Sciatic nerve (tissue), 2 donors: ENCODE measurements around the gene AGBL4. TPM values are rescaled to one million over a fixed set of nuclear protein-coding genes. Genes with fewer than 3 reads are reported as not detected.

Experiments used
- ATAC-seq: fragments of 200-7000 bp; cut with Tn5 transposase; one replicate; pipeline ENCODE4 v1.9.1; 2020; ENCODE audit warnings: mild to moderate bottlenecking, moderate library complexity
- DNase-seq: peaks from one replicate; pipeline ENCODE4 v3.0.0-alpha.2; 2020; ENCODE audit warnings: low spot score
- intact Hi-C: fragments of 100-400 bp; cut with DNase I; formaldehyde crosslinking; loops from one replicate; pipeline ENCODE4 v1.14.2; 2022
- total RNA-seq: library from RNA; stranded (reverse); fragmentation: NEBNext Ultra II Directional; extraction: Animal tissue kit (Norgen Biotek cat#: 25700); gene quantifications from one replicate; pipeline ENCODE4 v1.2.1, GENCODE V29; 2021
- donor health status: DM: no; HTN: no; CAD: no.
- donor health status: DM: no; HTN: no; CAD: no.

Gene AGBL4
- total RNA-seq, 1 donor from 2014 or later = 1.3 TPM

DNA sequence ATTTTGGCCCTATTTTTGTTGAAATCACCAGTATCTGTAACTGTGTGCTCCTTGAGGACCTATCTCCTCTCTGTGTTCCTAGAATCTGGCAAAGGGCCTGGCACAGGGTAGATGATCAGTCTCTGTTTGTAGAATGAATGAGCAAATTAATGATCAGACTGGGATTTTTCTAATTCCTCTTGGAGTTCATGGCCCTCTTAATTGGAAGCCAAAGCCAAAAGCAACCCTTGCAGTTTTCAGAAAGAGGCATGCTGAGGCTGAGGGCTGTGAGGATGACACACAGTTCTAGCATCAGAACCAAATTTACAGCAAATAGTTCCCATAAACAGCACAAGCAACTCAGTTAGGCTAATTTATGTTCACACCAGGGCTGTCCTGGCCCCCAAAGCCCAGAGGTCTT lies 1136.0 kb downstream of the AGBL4 start:
- DNase-seq (no peak), ATAC-seq (no peak)
- intact Hi-C loops = no loop called here

- ATAC-seq = no peak
- no peak for DNase-seq
- intact Hi-C loops = no loop called here
Observed at GRCh38 chr1:48882020-48882419, 1141.7 kb downstream of the AGBL4 start.

DNA sequence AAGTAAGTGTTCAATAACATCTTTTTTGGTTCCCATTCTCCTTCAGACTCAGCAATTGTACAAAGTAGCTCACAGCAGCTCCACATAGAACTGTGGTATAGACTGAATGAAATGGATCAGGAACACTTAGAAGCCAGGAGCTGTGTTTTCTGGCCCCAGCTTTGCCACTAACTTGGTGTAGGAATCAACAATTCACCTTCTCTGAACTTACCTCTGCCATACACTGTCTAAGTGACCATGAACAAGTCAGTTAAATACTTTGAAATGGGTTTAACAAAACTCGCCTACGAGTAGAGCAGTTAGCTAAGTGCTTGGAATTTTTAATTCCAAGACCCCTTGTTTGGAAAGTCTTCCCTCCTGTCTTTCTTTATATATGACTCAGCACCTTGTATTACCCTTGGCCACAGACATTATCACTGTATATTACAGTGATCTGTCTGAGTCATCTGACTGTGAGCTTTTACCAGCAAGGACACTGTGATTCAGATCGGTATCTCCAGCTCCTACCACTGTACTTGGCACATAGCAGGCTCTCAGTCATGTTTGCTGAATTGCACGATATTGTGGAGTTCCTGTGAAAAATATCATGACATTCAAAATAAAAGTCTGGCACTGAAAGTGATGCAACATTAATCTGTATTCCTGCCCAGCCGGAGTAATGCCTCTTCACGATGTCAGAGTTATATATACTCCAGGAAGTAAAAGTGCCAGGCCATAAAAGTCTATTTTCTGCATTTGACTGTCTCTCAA lies 1145.4 kb downstream of the AGBL4 start:
- DNase-seq (no peak), ATAC-seq (no peak)
- intact Hi-C loops = no loop called here

DNA sequence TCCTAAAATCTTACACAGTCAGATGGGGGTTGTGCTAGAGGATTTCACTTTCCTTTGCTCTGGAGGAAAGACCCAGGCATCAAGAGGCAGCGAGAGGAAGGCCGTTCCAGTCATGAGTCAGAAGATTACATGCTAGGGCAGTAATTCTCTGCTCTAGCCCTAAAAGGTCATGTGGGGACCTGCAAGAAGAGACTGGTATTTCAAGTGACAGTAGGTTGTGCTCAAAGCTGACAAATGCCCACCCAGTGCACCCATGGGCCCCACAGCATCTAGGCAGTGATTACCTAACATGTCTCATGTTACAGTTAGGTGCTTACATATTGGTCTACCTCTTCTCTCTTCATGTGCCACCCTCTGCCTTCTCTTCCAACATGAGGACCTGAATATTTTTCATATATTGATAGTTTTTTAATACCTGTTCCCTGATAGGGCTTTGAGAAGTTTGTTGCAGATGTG lies 1147.4 kb downstream of the AGBL4 start:
- no peak for ATAC-seq
- intact Hi-C loops = no loop called here

DNA sequence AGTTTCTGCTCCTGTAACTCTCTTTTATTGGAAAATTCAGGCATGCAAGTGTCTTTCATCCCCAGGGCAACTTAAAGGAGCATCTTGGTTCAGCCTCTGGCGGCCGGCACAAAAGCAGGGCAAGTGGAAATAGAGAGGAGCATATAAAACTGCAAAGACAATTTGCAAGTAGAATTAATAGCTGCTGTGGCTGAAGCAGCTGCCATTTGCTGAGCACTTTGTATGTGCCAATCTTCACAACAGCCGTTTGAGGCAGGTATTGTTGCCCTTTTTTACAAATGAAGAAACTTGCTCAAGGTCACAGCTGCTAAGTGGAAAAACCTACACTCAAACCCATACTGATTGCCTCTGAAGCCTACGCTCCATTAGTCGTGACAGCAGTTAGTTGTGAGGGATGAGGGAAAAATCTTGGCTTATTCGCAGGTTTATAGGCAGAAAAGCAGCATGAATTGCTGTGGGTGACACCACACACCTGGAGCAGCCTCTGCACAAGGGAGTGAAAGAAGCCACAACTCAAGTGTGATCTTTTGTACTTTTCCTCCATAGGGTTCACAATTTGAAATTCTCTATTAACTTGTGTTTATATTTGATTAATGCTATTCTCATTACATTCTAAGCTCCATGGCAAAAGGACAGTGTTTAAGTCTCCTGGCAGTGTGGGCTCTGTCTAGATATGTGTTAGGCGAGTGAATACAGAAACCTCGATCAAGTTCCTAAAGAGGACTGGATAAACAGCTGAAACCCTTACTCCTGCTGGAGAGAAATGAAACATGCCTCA lies 1148.0 kb downstream of the AGBL4 start:
- DNase-seq (no peak), ATAC-seq (no peak)
- intact Hi-C loops = no loop called here

More for the DNA sequence above, 1147.4 kb downstream of the AGBL4 start:
- DNase-seq = no peak

- ATAC-seq (no peak), DNase-seq (no peak)
- intact Hi-C loops = no loop called here
Observed at GRCh38 chr1:48873944-48874343, 1149.8 kb downstream of the AGBL4 start.

DNA sequence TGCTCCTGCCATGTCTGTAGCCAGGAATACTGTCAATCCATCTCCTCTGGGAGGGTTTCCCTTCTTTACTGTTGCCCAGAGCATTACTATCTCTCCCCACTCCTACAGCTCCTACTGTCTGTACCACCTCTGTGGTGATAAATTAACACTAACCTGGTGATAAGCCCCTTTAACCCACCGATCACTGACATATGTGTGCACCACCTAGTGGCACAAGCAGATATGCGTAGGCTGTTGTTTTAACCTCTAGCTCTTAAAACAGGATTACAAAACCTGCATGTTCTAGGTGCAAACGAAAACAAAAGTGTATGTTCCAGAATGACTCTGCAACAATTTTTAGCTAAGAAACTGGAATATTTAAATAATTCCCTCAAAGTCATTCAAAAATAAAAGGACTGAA lies 1153.2 kb downstream of the AGBL4 start:
- DNase-seq (no peak), ATAC-seq (no peak)
- intact Hi-C loops = no loop called here

- intact Hi-C loops = no loop called here
- DNase-seq (no peak), ATAC-seq (no peak)
Observed at GRCh38 chr1:48869116-48869893, 1154.4 kb downstream of the AGBL4 start.

- intact Hi-C loops = no loop called here
- no peak for ATAC-seq
- no peak for DNase-seq
Observed at GRCh38 chr1:48864913-48865312, 1158.8 kb downstream of the AGBL4 start.

GRCh38 chr1:48859456-48859855 lies 1164.3 kb downstream of the AGBL4 start:
- DNase-seq = no peak
- intact Hi-C loops = no loop called here
- no peak for ATAC-seq

DNA sequence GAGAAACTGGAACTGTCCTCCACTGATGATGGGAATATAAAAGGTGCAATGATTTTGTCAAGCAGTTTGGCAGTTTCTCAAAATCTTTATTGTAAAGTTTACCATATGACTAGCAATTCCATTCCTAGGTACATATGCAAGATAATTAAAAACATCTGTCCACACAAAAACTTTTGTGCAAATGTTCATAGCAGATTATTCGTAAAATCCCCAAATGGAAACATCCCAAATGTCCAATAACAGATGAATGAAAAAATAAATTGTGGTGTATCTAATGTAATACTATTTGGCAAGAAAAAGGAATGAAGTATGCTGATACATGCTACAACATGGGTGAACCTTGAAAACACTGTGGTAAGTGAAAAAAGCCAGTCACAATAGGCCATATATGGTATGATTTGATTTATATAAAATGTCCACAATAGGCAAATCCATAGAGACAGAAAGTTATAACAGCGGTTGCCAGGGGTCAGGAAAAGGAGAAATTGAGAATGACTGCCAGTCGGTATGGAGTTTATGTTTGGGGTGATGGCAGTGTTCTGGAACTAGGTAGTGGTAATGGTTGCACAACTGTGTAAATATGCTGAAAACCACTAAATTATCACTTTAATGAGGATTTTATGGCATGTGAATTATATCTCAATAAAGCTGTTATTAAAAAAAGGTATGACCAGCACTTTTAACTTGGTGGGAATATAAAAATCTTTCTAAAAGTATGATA lies 1165.4 kb downstream of the AGBL4 start:
- DNase-seq = no peak
- intact Hi-C loops = no loop called here
- no peak for ATAC-seq

DNA sequence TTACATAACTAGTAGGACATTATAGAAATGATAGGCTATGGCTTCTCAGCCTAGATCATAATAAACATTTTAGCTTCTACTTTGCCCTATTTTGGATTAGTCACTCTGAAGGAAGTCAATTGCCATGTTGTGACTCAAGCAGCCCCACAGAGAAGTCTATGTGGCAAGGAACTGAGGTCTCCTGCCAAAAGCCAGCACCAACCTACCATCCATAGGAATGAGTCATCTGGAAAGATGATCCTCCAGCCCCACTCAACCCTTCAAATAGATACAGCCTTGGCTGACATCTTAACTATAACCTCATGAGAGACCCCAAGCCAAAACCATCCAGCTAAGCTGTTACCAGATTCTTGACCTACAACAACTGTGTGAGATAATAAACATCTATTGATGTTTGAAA lies 1170.7 kb downstream of the AGBL4 start:
- ATAC-seq (no peak), DNase-seq (no peak)
- intact Hi-C loops = no loop called here

GRCh38 chr1:48851638-48852037 lies 1172.1 kb downstream of the AGBL4 start:
- DNase-seq = no peak
- no peak for ATAC-seq
- intact Hi-C loops = no loop called here

DNA sequence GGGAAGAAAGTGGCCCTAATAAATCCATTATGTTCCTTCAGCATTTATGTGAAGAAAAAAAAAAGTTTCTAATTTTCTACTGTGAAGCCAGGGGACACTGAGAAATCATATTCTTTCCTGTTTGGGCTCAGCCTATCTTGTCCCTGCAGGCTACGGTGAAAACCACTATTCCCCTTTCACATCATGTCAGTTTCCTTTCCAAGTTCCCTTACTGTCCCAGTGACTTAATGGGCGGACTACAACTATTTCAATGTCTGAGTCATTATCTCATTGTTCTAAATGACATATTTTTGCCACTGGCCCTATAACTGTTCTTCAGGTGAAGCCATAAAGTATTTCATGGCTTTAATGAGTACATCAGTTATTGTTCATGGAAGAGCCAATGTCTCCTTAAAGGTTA lies 1175.7 kb downstream of the AGBL4 start:
- no peak for ATAC-seq
- intact Hi-C loops = no loop called here
- no peak for DNase-seq

DNA sequence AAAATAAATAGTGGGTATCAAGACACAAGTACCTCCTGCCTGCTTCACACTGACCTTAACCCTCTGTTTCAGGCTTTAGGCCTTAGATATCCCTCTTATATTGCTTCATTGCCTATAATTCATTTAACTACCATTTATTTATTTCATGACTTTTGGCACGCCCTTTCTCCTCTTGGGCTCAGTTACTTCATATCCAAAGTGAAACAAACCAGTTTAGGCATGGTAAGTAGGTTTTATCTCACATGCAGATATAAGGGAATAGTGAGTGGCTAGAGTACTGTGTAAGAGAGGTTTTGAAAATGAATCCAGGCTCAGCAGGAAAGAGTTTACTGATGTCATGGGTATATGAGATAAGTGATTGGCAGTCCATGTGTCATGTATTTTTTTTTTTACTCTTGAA lies 1177.3 kb downstream of the AGBL4 start:
- ATAC-seq (no peak), DNase-seq (no peak)
- intact Hi-C loops = no loop called here

- DNase-seq (no peak), ATAC-seq (no peak)
- intact Hi-C loops = no loop called here
Observed at GRCh38 chr1:48844187-48844586, 1179.6 kb downstream of the AGBL4 start.

GRCh38 chr1:48841966-48842365 lies 1181.8 kb downstream of the AGBL4 start:
- intact Hi-C loops = no loop called here
- ATAC-seq (no peak), DNase-seq (no peak)

DNA sequence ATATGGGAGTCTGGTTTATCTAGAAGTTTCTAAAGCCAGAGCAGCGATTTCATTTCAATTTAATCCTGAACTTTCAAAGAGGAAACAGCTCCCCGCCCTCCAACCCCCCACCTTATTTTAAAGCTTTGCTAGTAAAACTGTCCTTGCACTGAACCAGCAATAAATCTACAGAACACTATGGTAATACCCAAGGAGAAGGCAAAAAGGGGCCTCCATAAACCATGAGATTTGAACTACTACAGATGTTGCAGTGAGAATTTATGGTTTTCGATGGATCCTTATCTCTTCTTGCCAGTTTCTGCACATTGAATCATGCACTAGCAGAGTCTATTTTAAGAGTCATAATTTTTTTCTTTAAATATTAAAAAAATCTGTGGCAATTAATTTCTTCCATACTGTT lies 1182.3 kb downstream of the AGBL4 start:
- intact Hi-C loops = no loop called here
- DNase-seq (no peak), ATAC-seq (no peak)
